Uterus (tissue), 2 donors: ENCODE results near the gene CSTB.

ENCODE experiments used
- CTCF ChIP-seq, 4 experiments: fragments of 200-600 bp in 2 of 4; fragments of 450-650 bp in 2 of 4; sonication (generic) in 2 of 4; IDR thresholded peaks; one replicate each; pipeline ENCODE4 v1.5.1; 2016 to 2019; ENCODE audit warnings: antibody characterized with exemption in 4 of 4, mild to moderate bottlenecking in 2 of 4, moderate library complexity in 1 of 4
- POLR2A ChIP-seq, 2 donors: fragments of 450-650 bp; IDR thresholded peaks; one replicate each; pipeline ENCODE4 v1.6.1; 2016; ENCODE audit warnings: antibody characterized with exemption in 2 of 2, mild to moderate bottlenecking in 1 of 2, moderate library complexity in 1 of 2

- TF ChIP-seq CTCF (IDR thresholded peaks at IDR 0.05) = no peak
- no peak for TF ChIP-seq POLR2A (IDR thresholded peaks at IDR 0.05)
Observed at GRCh38 chr21:43775190-43775589, 918 bp downstream of the CSTB start.
